K562 (cell line): ENCODE results near the gene KCNH2. TPM values are rescaled to one million over a fixed set of nuclear protein-coding genes. Genes with fewer than 3 reads are reported as not detected.
A peak's percentile ranks its signal among the peaks of the same experiment; 100 is the strongest.

Source experiments
- CTBP1 ChIP-seq: fragments of 450-650 bp; IDR thresholded peaks from 2 replicates; pipeline ENCODE4 v1.6.1; 2016; ENCODE audit warnings: borderline replicate concordance
- FOXA1 ChIP-seq: fragments of 450-650 bp; IDR thresholded peaks from 2 replicates; pipeline ENCODE4 v1.6.1; 2016; ENCODE audit warnings: mild to moderate bottlenecking, borderline replicate concordance
- GTF2B ChIP-seq: IDR thresholded peaks from 2 replicates; pipeline ENCODE4 v1.6.1; 2011; ENCODE audit not compliant: insufficient read length; ENCODE audit errors: extremely low read depth
- HDAC1 ChIP-seq, 2 experiments: fragments of 450-650 bp; IDR thresholded peaks; 2 replicates each; pipeline ENCODE4 v1.6.1; 2016 to 2017; ENCODE audit warnings: inconsistent platforms in 1 of 2, mild to moderate bottlenecking in 1 of 2, moderate library complexity in 1 of 2
- KDM2B ChIP-seq: fragments of 250-450 bp; sonication (Bioruptor Pico); IDR thresholded peaks from 2 replicates; pipeline ENCODE4 v1.8.0; 2021; ENCODE audit warnings: mild to moderate bottlenecking, moderate library complexity
- MAFF ChIP-seq: IDR thresholded peaks from 2 replicates; pipeline ENCODE4 v1.6.1; 2012; ENCODE audit warnings: low read length, improper control_type of control experiment
- NR4A1 ChIP-seq, 2 experiments: fragments of 250-450 bp in 1 of 2; fragments of 450-650 bp in 1 of 2; sonication (Bioruptor Pico) in 1 of 2; IDR thresholded peaks; 2 replicates each; pipeline versions ENCODE4 v1.4.0 to v1.6.1; 2016 to 2020; ENCODE audit warnings: mild to moderate bottlenecking in 2 of 2, missing compliant biosample characterization in 1 of 2, missing genetic modification characterization in 1 of 2, moderate library complexity in 1 of 2
- NRF1 ChIP-seq, 2 experiments: fragments of 450-650 bp; IDR thresholded peaks in 1 of 2; conservative IDR thresholded peaks in 1 of 2; 2 replicates each; pipeline ENCODE4 v1.6.1; 2014; ENCODE audit warnings: mild to moderate bottlenecking in 2 of 2
- POLR2H ChIP-seq: IDR thresholded peaks from 2 replicates; pipeline ENCODE4 v1.6.1; 2016; ENCODE audit warnings: missing genetic modification characterization, low read depth, mild to moderate bottlenecking, control low read depth, missing compliant biosample characterization, moderate library complexity
- RNF219 ChIP-seq: fragments of 250-450 bp; sonication (Bioruptor Pico); IDR thresholded peaks from 2 replicates; pipeline ENCODE4 v1.5.0; 2022; ENCODE audit warnings: mild to moderate bottlenecking
- SMAD4 ChIP-seq: fragments of 250-450 bp; sonication (Bioruptor Pico); conservative IDR thresholded peaks from 2 replicates; pipeline ENCODE4 v1.8.0; 2021; ENCODE audit warnings: inconsistent platforms, mild to moderate bottlenecking, moderate library complexity
- YY1 ChIP-seq, 3 experiments: IDR thresholded peaks; 2 replicates each; pipeline ENCODE4 v1.6.1; 2011; ENCODE audit warnings: low read length in 2 of 3, mild to moderate bottlenecking in 2 of 3, moderate library complexity in 2 of 3, borderline replicate concordance in 1 of 3, control low read depth in 1 of 3, low read depth in 1 of 3; ENCODE audit not compliant: insufficient read depth in 3 of 3, insufficient replicate concordance in 2 of 3, control insufficient read depth in 1 of 3, insufficient read length in 1 of 3; ENCODE audit errors: extremely low read depth in 1 of 3
- ZNF318 ChIP-seq, 2 experiments: fragments of 450-650 bp; IDR thresholded peaks; 2 replicates each; pipeline ENCODE4 v1.6.1; 2016; ENCODE audit warnings: mild to moderate bottlenecking in 2 of 2, borderline replicate concordance in 1 of 2, low read depth in 1 of 2, moderate library complexity in 1 of 2
- polyA plus RNA-seq, 8 experiments: library from polyadenylated mRNA; depleted of rRNA in 4 of 8; stranded (reverse) in 5 of 8; unstranded in 3 of 8; fragments of >200 nt; fragmentation: Nextera tagmentation in 2 of 8; fragmentation: Illumina TruSeq in 1 of 8; extraction: Ambion mirVana in 2 of 8; extraction: Trizol in 1 of 8; gene quantifications; 2 replicates each; pipeline versions ENCODE4 v1.2.1 to v1.2.3, GENCODE V29; 2011 to 2014; ENCODE audit warnings: inconsistent platforms in 1 of 8, missing spikeins in 1 of 8
- total RNA-seq, 7 experiments: library from RNA; depleted of rRNA in 6 of 7; stranded (reverse); fragments of >200 nt in 6 of 7; fragmentation: Illumina TruSeq in 2 of 7; extraction: Trizol in 2 of 7; gene quantifications; 2 replicates each; pipeline versions ENCODE4 v1.2.1 to v1.2.3, GENCODE V29; 2011 to 2021; ENCODE audit warnings: low replicate concordance in 1 of 7

Gene KCNH2
- total and polyA plus RNA-seq, 9 of the 15 experiments (the other 6 are each of a cell fraction or from before 2014, with no cell fraction given): 18.1 to 368 (median 218) TPM

DNA sequence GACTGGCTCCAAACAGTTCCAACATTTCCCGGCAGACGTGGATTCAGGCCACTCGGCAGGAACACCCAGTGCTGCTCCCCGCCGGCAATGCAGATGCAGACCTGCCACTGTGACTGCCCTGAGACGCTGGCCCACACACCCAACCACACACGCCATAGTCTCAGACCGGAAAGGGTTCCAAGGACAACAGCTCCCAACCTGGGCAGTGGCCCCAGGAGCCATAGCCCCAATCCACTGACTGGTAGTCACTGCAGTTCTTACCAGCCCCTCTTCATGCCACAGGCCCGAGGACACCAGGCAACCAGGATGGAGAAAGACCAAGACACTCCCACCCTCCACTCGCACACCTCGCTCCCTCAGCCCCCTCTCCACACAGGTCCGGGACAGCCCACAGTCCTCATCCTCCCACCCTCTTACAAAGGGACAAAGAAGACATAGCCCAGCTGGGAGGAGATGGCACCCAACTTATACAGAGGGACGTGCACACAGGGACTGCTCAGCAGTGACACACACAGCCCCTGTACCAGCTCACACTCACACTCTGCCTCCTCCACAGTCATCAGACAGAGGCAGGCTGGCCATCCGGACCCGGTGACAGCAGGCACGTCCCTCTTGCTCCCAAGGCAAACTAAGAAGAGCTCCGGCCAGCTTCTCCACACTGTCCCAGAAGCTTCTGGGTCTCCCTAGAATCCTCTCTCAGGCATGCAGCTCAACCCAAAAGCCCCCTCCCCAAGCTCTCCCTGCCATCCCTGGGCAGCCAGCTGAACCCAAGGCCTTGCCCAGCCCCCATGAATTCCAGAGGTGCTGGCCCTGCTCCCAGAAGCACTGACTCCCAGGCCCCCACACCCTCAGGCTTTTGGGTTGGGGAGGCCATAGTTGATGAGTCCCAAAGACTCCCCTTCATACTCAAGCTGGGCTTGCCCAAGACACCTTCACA is 24.8 kb downstream of the KCNH2 start (continued):
- no peak for TF ChIP-seq ZNF318 (IDR thresholded peaks at IDR 0.05; ENCODE audit: borderline replicate concordance in 1 of 2, low read depth in 1 of 2)
- TF ChIP-seq CTBP1: peak; percentile 36; the same call in 1 of the 2 replicates
- no peak for TF ChIP-seq RNF219
- no peak for TF ChIP-seq KDM2B (CRISPR knock-in tag)
- TF ChIP-seq HDAC1 (IDR thresholded peaks at IDR 0.05): peak in 1 of 2 experiments; percentile 37; a peak in 1 of 4 replicates
- no peak for TF ChIP-seq FOXA1
- TF ChIP-seq NR4A1 (CRISPR knock-in tag; IDR thresholded peaks at IDR 0.05): 0 out of 2 replicates have a peak, but pooled peaks have one; percentile 40
- TF ChIP-seq NR4A1 (tag; IDR thresholded peaks at IDR 0.05): no peak
- TF ChIP-seq SMAD4 (CRISPR knock-in tag): 0 out of 2 replicates have a peak, but pooled peaks have one; percentile 12
- no peak for TF ChIP-seq YY1 (IDR thresholded peaks at IDR 0.05; ENCODE audit: borderline replicate concordance in 1 of 3, control insufficient read depth in 1 of 3, extremely low read depth in 1 of 3, insufficient read depth in 3 of 3, insufficient read length in 1 of 3, insufficient replicate concordance in 2 of 3, low read depth in 1 of 3, low read length in 2 of 3)
- no peak for TF ChIP-seq POLR2H
- TF ChIP-seq GTF2B: no peak
- TF ChIP-seq NRF1 (conservative IDR thresholded peaks at IDR 0.05 in 1 of 2, IDR thresholded peaks at IDR 0.05 in 1 of 2): no peak
- TF ChIP-seq MAFF: no peak
